Duodenal mucosa (tissue), 2 donors: ENCODE results near the gene OLFM2.
"Not testable (repeated sequence)": the region's sequence is repeated elsewhere in the genome, so short reads cannot be mapped to it uniquely, and the experiment has no call there.

ENCODE experiments used
- H3K27ac ChIP-seq: one replicate; pipeline ENCODE4 v1.7.0; 2013; ENCODE audit warnings: low read depth, low read length
- H3K27me3 ChIP-seq, 2 donors: one replicate each; pipeline ENCODE4 v1.7.0; 2013; ENCODE audit warnings: low read length in 2 of 2, control low read depth in 1 of 2; ENCODE audit not compliant: insufficient read depth in 2 of 2, control insufficient read depth in 1 of 2
- H3K36me3 ChIP-seq, 2 donors: one replicate each; pipeline ENCODE4 v1.7.0; 2013; ENCODE audit warnings: low read length in 2 of 2, control low read depth in 1 of 2; ENCODE audit not compliant: insufficient read depth in 2 of 2, control insufficient read depth in 1 of 2
- H3K4me1 ChIP-seq, 2 donors: one replicate each; pipeline ENCODE4 v1.7.0; 2013; ENCODE audit warnings: low read length in 2 of 2, control low read depth in 1 of 2; ENCODE audit not compliant: insufficient read depth in 2 of 2, control insufficient read depth in 1 of 2
- H3K4me3 ChIP-seq, 2 donors: one replicate each; pipeline ENCODE4 v1.7.0; 2013; ENCODE audit warnings: low read length in 2 of 2, low read depth in 1 of 2
- H3K9ac ChIP-seq, 2 donors: one replicate each; pipeline ENCODE4 v1.7.0; 2013; ENCODE audit warnings: low read length in 2 of 2, low read depth in 1 of 2
- H3K9me3 ChIP-seq, 2 donors: one replicate each; pipeline ENCODE4 v1.7.0; 2013; ENCODE audit warnings: low read length in 2 of 2, control low read depth in 1 of 2; ENCODE audit not compliant: control insufficient read depth in 1 of 2

The OLFM2 gene

GRCh38 chr19:9966024-9966423 lies 29.7 kb upstream of the OLFM2 start:
- no peak overlapping the region for H3K27ac ChIP-seq
- peaks cover 0 to 5% of the 10 kb centered on the region in 2 donors for H3K27me3 ChIP-seq
- H3K36me3 ChIP-seq: no peaks in the 10 kb centered on the region
- H3K9ac ChIP-seq: no peak overlapping the region
- H3K4me3 ChIP-seq: no peak overlapping the region
- H3K9me3 ChIP-seq: no peaks in the 10 kb centered on the region
- no peaks in the 10 kb centered on the region for H3K4me1 ChIP-seq

DNA sequence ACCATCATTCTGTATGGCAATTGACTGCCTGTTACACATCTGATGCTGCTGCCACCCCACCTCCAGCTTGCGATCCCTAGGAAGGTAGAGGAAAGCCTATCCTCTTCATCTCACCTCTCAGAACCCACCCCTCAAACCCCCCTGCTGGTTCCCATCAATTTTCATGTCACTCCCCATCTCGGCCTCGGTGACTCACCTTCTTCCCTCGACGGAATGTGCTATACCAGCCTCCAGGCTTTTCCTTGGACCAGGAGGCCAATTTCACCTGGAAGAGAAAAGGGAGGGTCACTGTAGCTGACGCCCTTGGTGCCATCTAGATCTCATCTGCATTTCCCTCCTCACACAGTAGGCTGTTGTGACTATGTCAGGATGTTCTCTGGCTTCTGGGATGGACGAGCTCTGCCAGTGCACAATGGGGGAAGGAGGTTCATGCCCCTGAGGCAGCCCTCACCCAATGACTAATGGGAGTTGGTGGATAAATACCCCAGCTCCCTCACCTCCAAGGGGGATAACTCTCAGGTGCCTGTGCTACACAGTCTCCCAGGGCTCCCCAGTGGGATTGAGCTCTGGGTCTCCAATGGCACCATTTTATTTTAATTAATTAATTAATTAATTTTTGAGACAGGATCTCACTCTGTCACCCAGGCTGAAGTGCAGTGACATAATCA lies 26.4 kb upstream of the OLFM2 start:
- Histone ChIP-seq H3K4me3 (no peak overlapping the region), H3K27ac (no peak overlapping the region), H3K9me3 (no peaks in the 10 kb centered on the region), H3K9ac (no peak overlapping the region), H3K27me3 (peaks cover 0 to 1% of the 10 kb centered on the region in 2 donors), H3K4me1 (no peaks in the 10 kb centered on the region), H3K36me3 (no peaks in the 10 kb centered on the region)

DNA sequence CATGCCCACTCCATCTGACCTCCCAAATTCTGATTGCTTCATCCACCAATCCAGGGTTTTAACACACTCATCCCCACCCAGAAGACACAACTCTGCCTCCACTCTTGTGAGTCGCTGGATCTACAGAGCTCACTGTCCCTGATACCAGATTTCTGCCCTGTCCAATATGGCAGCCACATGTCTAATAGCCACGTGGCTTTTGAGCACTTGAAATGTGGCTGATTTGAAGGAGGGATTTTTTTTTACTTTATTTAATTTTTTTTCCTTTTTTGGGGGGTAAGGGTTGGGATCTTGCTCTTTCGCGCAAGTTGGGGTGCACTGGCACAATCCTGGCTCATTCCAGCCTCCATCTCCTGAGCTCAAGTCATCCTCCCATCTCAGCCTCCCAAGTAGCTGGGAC lies 24.8 kb upstream of the OLFM2 start:
- no peaks in the 10 kb centered on the region for H3K4me1 ChIP-seq
- no peak overlapping the region for H3K9ac ChIP-seq
- H3K4me3 ChIP-seq: no peak overlapping the region
- H3K27ac ChIP-seq: no peak overlapping the region
- no peaks in the 10 kb centered on the region for H3K36me3 ChIP-seq
- H3K9me3 ChIP-seq: no peaks in the 10 kb centered on the region
- H3K27me3 ChIP-seq: no peaks in the 10 kb centered on the region

- H3K9me3 ChIP-seq: no peaks in the 10 kb centered on the region
- no peak overlapping the region for H3K9ac ChIP-seq
- no peaks in the 10 kb centered on the region for H3K36me3 ChIP-seq
- no peaks in the 10 kb centered on the region for H3K4me1 ChIP-seq
- H3K27me3 ChIP-seq: no peaks in the 10 kb centered on the region
- H3K4me3 ChIP-seq: no peak overlapping the region
- H3K27ac ChIP-seq: no peak overlapping the region
Measured at GRCh38 chr19:9958379-9958821, 22.1 kb upstream of the OLFM2 start.

- Histone ChIP-seq H3K9ac (no peak overlapping the region), H3K4me3 (no peak overlapping the region), H3K27me3 (no peaks in the 10 kb centered on the region), H3K27ac (no peak overlapping the region), H3K36me3 (no peaks in the 10 kb centered on the region), H3K4me1 (no peaks in the 10 kb centered on the region), H3K9me3 (no peaks in the 10 kb centered on the region)
Measured at GRCh38 chr19:9956956-9957355, 20.6 kb upstream of the OLFM2 start.

GRCh38 chr19:9953802-9954542 lies 17.7 kb upstream of the OLFM2 start:
- Histone ChIP-seq H3K9ac (no peak overlapping the region), H3K27me3 (no peaks in the 10 kb centered on the region), H3K4me3 (no peak overlapping the region), H3K27ac (no peak overlapping the region), H3K9me3 (no peaks in the 10 kb centered on the region), H3K4me1 (no peaks in the 10 kb centered on the region), H3K36me3 (no peaks in the 10 kb centered on the region)

DNA sequence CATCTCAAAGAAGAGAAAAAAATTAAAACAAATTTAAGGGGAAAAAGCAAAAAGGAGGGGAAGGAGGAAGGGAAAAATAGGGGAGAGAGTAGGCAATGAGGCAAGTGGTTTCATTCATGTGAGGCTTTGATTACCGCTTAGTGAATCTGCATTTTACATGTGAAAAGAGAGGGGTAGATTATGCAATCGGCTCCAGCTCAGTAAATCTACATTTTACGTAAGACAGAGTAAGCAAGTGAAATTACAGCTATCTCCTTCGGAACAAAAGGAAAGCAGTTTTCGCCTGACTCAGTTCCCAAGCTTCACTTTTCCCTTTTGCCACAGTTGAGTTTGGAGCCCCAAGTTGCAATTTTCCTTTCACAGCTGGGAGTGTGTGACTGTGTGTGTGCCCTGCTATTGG lies 16.0 kb upstream of the OLFM2 start:
- H3K27ac ChIP-seq: no peak overlapping the region
- no peaks in the 10 kb centered on the region for H3K27me3 ChIP-seq
- no peak overlapping the region for H3K9ac ChIP-seq
- no peak overlapping the region for H3K4me3 ChIP-seq
- H3K36me3 ChIP-seq: no peaks in the 10 kb centered on the region
- no peaks in the 10 kb centered on the region for H3K9me3 ChIP-seq
- no peaks in the 10 kb centered on the region for H3K4me1 ChIP-seq

GRCh38 chr19:9947441-9947840 lies 11.1 kb upstream of the OLFM2 start:
- no peaks in the 10 kb centered on the region for H3K36me3 ChIP-seq
- H3K27me3 ChIP-seq: no peaks in the 10 kb centered on the region
- no peak overlapping the region for H3K27ac ChIP-seq
- peaks cover 0 to 2% of the 10 kb centered on the region in 2 donors for H3K9me3 ChIP-seq
- H3K4me1 ChIP-seq: no peaks in the 10 kb centered on the region
- H3K9ac ChIP-seq: no peak overlapping the region
- H3K4me3 ChIP-seq: no peak overlapping the region

DNA sequence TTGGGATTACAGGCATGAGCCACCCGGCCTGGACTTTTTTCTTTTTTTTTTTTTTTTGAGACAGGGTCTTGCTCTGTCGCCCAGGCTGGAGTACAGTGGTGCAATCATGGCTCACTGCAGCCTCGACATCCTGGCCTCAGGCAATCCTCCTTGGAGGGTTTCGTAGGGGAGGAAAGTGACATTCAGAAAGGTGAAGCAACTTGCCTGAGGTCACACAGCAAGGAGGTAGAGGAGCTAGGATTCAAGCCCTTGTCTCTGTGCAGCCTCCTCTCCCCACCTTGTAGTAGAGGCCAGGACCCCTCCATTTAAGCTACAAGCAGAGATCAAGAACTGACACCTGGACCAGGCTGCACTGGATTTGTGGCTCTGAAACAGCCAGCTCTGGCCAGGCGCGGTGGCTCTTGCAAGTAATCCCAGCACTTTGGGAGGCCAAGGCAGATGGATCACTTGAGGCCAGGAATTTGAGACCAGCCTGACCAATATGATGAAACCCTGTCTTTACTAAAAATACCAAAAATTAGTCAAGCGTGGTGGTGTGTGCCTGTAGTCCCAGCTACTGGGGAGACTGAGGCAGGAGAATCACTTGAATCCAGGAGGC lies 10.3 kb upstream of the OLFM2 start:
- H3K4me1 ChIP-seq, H3K4me3 ChIP-seq, H3K27ac ChIP-seq, H3K27me3 ChIP-seq, H3K9me3 ChIP-seq, H3K36me3 ChIP-seq, H3K9ac ChIP-seq: not testable (repeated sequence)

DNA sequence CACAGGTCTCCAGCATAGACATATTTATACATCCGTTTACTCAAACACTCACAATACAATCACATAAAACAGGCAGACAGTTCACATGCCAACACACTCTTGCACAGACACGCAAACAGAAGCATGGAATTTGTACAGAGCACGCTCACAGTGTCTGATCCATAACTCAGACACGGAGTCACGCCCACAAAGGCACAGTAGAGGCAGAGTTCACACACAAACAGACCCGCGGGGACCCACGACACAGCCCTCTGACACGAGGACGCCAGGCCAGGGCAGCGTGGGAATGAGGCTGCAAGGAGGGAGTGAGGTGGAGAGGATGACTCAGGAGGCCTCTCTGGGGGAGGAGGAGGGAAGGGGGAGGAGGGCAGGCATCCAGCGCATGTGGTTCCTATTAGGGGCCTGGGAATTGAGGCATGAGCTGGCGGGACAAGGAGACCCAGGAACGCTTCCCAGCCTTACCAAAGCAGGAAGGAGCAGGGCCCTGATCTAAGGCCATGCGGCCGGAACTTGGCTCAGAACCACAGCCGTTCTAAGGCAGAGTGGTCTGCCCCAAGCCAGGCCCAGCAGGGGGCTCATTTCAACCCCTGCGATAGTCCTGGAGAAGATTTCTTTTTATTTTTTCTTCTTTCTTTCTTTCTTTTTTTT lies 9.1 kb upstream of the OLFM2 start:
- Histone ChIP-seq H3K4me3 (no peak overlapping the region), H3K27ac (no peak overlapping the region), H3K9me3 (peaks cover 3 to 11% of the 10 kb centered on the region in 2 donors)

More for the DNA sequence above, 9.1 kb upstream of the OLFM2 start:
- Histone ChIP-seq H3K9ac (no peak overlapping the region), H3K36me3 (no peaks in the 10 kb centered on the region), H3K27me3 (no peaks in the 10 kb centered on the region), H3K4me1 (no peaks in the 10 kb centered on the region)
